Endothelial cell of umbilical vein (primary cell): ENCODE measurements around the gene RFX6. TPM values are rescaled to one million over a fixed set of nuclear protein-coding genes. Genes with fewer than 3 reads are reported as not detected.

Experiments used
- BruUV-seq: library from RNA; stranded (reverse); fragments of 400-500 nt; replicated peaks from 2 replicates; lab custom pipeline; 2021; lab: Mats Ljungman, UMichigan
- CTCF ChIA-PET: fragments of 300-600, 350-600 bp; sonication (Branson Sonifier 250); formaldehyde crosslinking; loops from one replicate; lab custom pipeline; 2021; ENCODE audit warnings: antibody characterized with exemption, inconsistent platforms; lab: Charles Lee
- POLR2A ChIA-PET: fragments of 300-600, 350-600 bp; sonication (Branson Sonifier 250); formaldehyde crosslinking; loops from one replicate; lab custom pipeline; 2021; ENCODE audit warnings: antibody characterized with exemption, inconsistent platforms; lab: Charles Lee
- DNase-seq: peaks from one replicate; pipeline ENCODE4 v3.0.0-alpha.2; 2011; ENCODE audit warnings: low read depth, low spot score
- FAIRE-seq: peaks from 2 replicates; lab custom pipeline; 2011; peaks lifted over from hg19 to GRCh38; lab: Jason Lieb, UNC
- H2AFZ ChIP-seq: 2 replicates; pipeline ENCODE4 v1.6.0; 2012; ENCODE audit warnings: low read depth, low read length, control low read depth, inconsistent platforms
- H3K27ac ChIP-seq: 2 replicates; pipeline ENCODE4 v1.5.1; 2011; ENCODE audit warnings: low read depth, mild to moderate bottlenecking, control low read depth, low read length, moderate library complexity; ENCODE audit not compliant: insufficient read depth
- H3K27me3 ChIP-seq, 2 experiments: 2 replicates each; pipeline versions ENCODE4 v1.6.0 to v1.6.1; 2011; ENCODE audit warnings: low read length in 2 of 2, mixed read lengths in 1 of 2; ENCODE audit not compliant: control insufficient read depth in 2 of 2, insufficient read depth in 2 of 2
- H3K36me3 ChIP-seq, 2 experiments: 2 replicates in 1 of 2; 3 replicates in 1 of 2; pipeline ENCODE4 v1.5.1; 2011; ENCODE audit warnings: low read length in 2 of 2, mild to moderate bottlenecking in 1 of 2, moderate library complexity in 1 of 2; ENCODE audit not compliant: control insufficient read depth in 2 of 2, insufficient read depth in 2 of 2; ENCODE audit errors: extremely low read depth in 1 of 2
- H3K4me1 ChIP-seq: 3 replicates; pipeline ENCODE4 v1.5.1; 2011; ENCODE audit warnings: mild to moderate bottlenecking, low read length; ENCODE audit not compliant: control insufficient read depth, insufficient read depth; ENCODE audit errors: extremely low read depth
- H3K4me2 ChIP-seq: 2 replicates; pipeline ENCODE4 v1.6.1; 2011; ENCODE audit warnings: low read length, control low read depth, mixed read lengths; ENCODE audit not compliant: insufficient read depth
- H3K4me3 ChIP-seq, 3 experiments: fragments of 200-600 bp in 1 of 3; sonication (generic), shearing (Covaris generic) in 1 of 3; replicated peaks in 1 of 3; 2 replicates each; pipeline ENCODE4 v1.5.1; 2011 to 2016; ENCODE audit warnings: control low read depth in 3 of 3, low read length in 3 of 3, mild to moderate bottlenecking in 2 of 3, inconsistent platforms in 1 of 3, low read depth in 1 of 3, moderate library complexity in 1 of 3; ENCODE audit not compliant: insufficient read depth in 1 of 3
- H3K79me2 ChIP-seq: 2 replicates; pipeline ENCODE4 v1.6.0; 2012; ENCODE audit warnings: low read length, inconsistent platforms; ENCODE audit not compliant: control insufficient read depth, insufficient read depth
- H3K9ac ChIP-seq: replicated peaks from 2 replicates; pipeline ENCODE3; 2011; ENCODE audit warnings: low read length, control low read depth; ENCODE audit not compliant: insufficient read depth; ENCODE audit errors: extremely low read depth
- H3K9me1 ChIP-seq: replicated peaks from 3 replicates; pipeline ENCODE4 v1.6.0; 2011; ENCODE audit warnings: mild to moderate bottlenecking, low read length; ENCODE audit not compliant: control insufficient read depth, insufficient read depth; ENCODE audit errors: extremely low read depth
- H3K9me3 ChIP-seq: replicated peaks from 2 replicates; pipeline ENCODE4 v1.5.1; 2012; ENCODE audit warnings: low read length, inconsistent platforms; ENCODE audit not compliant: control insufficient read depth, insufficient read depth
- H4K20me1 ChIP-seq: replicated peaks from 2 replicates; pipeline ENCODE3; 2011; ENCODE audit warnings: mild to moderate bottlenecking, low read length; ENCODE audit not compliant: control insufficient read depth, insufficient read depth; ENCODE audit errors: extremely low read depth
- EZH2 ChIP-seq: IDR thresholded peaks from 2 replicates; pipeline ENCODE4 v1.6.1; 2012; ENCODE audit warnings: borderline replicate concordance, low read depth, mild to moderate bottlenecking, moderate library complexity, low read length, inconsistent platforms; ENCODE audit not compliant: severe bottlenecking
- FOS ChIP-seq: IDR thresholded peaks from 2 replicates; pipeline ENCODE4 v1.6.1; 2011; ENCODE audit warnings: mild to moderate bottlenecking, low read length, moderate library complexity, borderline replicate concordance; ENCODE audit not compliant: insufficient read depth
- GATA2 ChIP-seq: IDR thresholded peaks from 2 replicates; pipeline ENCODE4 v1.7.0; 2011; ENCODE audit warnings: low read depth, mild to moderate bottlenecking, moderate library complexity, mixed read lengths, low read length; ENCODE audit not compliant: insufficient read length, insufficient read depth
- JUN ChIP-seq: IDR thresholded peaks from 2 replicates; pipeline ENCODE4 v1.6.1; 2011; ENCODE audit warnings: borderline replicate concordance, low read depth; ENCODE audit not compliant: insufficient read length, insufficient read depth
- MYC ChIP-seq: IDR thresholded peaks from one replicate; pipeline ENCODE4 v1.6.1; 2011; ENCODE audit warnings: mild to moderate bottlenecking, low read depth, low read length
- POLR2A ChIP-seq: IDR thresholded peaks from 2 replicates; pipeline ENCODE4 v1.6.1; 2012; ENCODE audit warnings: low read depth, mild to moderate bottlenecking, control low read depth, low read length
- POLR2AphosphoS5 ChIP-seq: IDR thresholded peaks from 2 replicates; pipeline ENCODE4 v1.6.1; 2012; ENCODE audit warnings: low read depth, mild to moderate bottlenecking, control low read depth, low read length, moderate library complexity; ENCODE audit not compliant: insufficient read depth
- dilution Hi-C: fragments of 300-500 bp; cut with MboI; formaldehyde crosslinking; loops from one replicate; pipeline ENCODE4 v1.15.0; 2019; ENCODE audit warnings: low sequenced_read_pairs; ENCODE audit not compliant: extremely low pct_ligation_motif_present
- intact Hi-C: fragments of 100-400 bp; cut with micrococcal nuclease; formaldehyde crosslinking; loops from one replicate; pipeline ENCODE4 v1.10.0; 2022
- polyA plus RNA-seq, 4 experiments: library from polyadenylated mRNA; depleted of rRNA in 3 of 4; stranded (reverse) in 3 of 4; unstranded in 1 of 4; fragments of >200 nt; gene quantifications; 2 replicates each; pipeline versions ENCODE4 v1.2.1 to v1.2.3, GENCODE V29; 2011 to 2012; ENCODE audit warnings: missing spikeins in 1 of 4
- total RNA-seq: library from RNA; stranded (reverse); gene quantifications from 2 replicates; pipeline ENCODE4 v1.2.3, GENCODE V29; 2021
- TF ChIP-seq, protein P1 (sequence below): IDR thresholded peaks from 2 replicates; pipeline ENCODE4 v1.6.1; 2011; ENCODE audit not compliant: insufficient read depth, insufficient read length
- TF ChIP-seq, protein P2 (sequence below), 2 donors: IDR thresholded peaks; 1 replicate in 1 of 2; 2 replicates in 1 of 2; pipeline ENCODE4 v1.5.1; 2011; ENCODE audit warnings: low read length in 2 of 2, mild to moderate bottlenecking in 2 of 2, moderate library complexity in 2 of 2, control low read depth in 1 of 2, inconsistent platforms in 1 of 2, low read depth in 1 of 2; ENCODE audit not compliant: insufficient read depth in 1 of 2; ENCODE audit errors: extremely low read depth in 1 of 2

The RFX6 gene
- total and polyA plus RNA-seq, 2 donors (not counting 3 experiments of a cell fraction or from before 2014, with no cell fraction given): not detected

- Histone ChIP-seq H3K27ac (no peak overlapping the region), H3K4me3 (no peak overlapping the region), H2AFZ (no peak overlapping the region), H3K4me2 (no peak overlapping the region), H3K79me2 (no peaks in the 10 kb centered on the region), H3K36me3 (no peaks in the 10 kb centered on the region), H3K27me3 (no peaks in the 10 kb centered on the region), H4K20me1 (no peaks in the 10 kb centered on the region), H3K9ac (no peak overlapping the region), H3K9me3 (no peaks in the 10 kb centered on the region), H3K4me1 (no peaks in the 10 kb centered on the region), H3K9me1 (no peaks in the 10 kb centered on the region)
- DNase-seq: no peak
- no TSS peak for BruUV-seq
- dilution Hi-C loops (no loop called here), intact Hi-C loops (no loop called here)
- TF ChIP-seq POLR2A (no peak), POLR2AphosphoS5 (no peak), EZH2 (no peak), MYC (no peak), JUN (no peak), FOS (no peak), GATA2 (no peak)
- TF ChIP-seq, protein P1, sequence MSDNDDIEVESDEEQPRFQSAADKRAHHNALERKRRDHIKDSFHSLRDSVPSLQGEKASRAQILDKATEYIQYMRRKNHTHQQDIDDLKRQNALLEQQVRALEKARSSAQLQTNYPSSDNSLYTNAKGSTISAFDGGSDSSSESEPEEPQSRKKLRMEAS: no peak
- TF ChIP-seq, protein P2, sequence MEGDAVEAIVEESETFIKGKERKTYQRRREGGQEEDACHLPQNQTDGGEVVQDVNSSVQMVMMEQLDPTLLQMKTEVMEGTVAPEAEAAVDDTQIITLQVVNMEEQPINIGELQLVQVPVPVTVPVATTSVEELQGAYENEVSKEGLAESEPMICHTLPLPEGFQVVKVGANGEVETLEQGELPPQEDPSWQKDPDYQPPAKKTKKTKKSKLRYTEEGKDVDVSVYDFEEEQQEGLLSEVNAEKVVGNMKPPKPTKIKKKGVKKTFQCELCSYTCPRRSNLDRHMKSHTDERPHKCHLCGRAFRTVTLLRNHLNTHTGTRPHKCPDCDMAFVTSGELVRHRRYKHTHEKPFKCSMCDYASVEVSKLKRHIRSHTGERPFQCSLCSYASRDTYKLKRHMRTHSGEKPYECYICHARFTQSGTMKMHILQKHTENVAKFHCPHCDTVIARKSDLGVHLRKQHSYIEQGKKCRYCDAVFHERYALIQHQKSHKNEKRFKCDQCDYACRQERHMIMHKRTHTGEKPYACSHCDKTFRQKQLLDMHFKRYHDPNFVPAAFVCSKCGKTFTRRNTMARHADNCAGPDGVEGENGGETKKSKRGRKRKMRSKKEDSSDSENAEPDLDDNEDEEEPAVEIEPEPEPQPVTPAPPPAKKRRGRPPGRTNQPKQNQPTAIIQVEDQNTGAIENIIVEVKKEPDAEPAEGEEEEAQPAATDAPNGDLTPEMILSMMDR (IDR thresholded peaks at IDR 0.05; ENCODE audit: extremely low read depth in 1 of 2, insufficient read depth in 1 of 2, low read depth in 1 of 2, low read length in 2 of 2): no peak
- no peak for FAIRE-seq
- ChIA-PET CTCF (interaction anchor here (1.8 kb wide), 1 partner anchor 11 kb away, joined by 7 read pairs; no protein-coding TSS in a partner anchor), POLR2A (no interaction called here)
Measured at GRCh38 chr6:116975600-116975999, 98.6 kb downstream of the RFX6 start.
